ENCODE data around the gene CALHM5.

Gene CALHM5

GRCh38 chr6:116467514-116467913 is 43.9 kb upstream of the CALHM5 start:
- DNase-seq (ENCODE audit: low read depth, low spot score): no peak
- TF ChIP-seq CTCF (IDR thresholded peaks at IDR 0.05; ENCODE audit: insufficient read depth, low read length, missing control alignments): no peak
- ChIA-PET POLR2A (no interaction called here), CTCF (interaction anchor here (0.7 kb wide), 1 partner anchor 180 kb away, joined by 4 read pairs; no protein-coding TSS in a partner anchor)
- no peak overlapping the region for H3K4me3 ChIP-seq (ENCODE audit: low read depth, low read length)

- POLR2A ChIA-PET: no interaction called here
Measured at GRCh38 chr6:116468293-116468692, 43.1 kb upstream of the CALHM5 start.

DNA sequence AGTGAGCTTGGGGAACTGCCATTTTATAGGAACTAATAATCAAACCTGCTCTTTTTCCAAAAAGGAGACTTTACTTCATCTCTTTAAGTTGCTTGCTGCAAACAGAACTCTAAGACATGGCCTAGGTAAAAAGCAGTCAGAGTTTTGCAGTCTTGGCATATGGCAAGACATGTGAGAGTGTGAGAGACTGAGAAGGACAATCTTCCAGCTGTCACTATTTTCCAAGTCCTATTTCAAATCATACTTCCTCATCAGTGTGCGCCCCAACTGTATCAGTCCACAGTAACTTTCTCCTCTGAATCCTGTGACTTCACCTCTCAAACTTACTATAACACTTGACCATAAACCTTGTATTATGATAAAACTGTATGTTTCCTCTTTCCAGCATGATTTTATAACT is 39.9 kb upstream of the CALHM5 start:
- no peak for TF ChIP-seq CTCF (IDR thresholded peaks at IDR 0.05; ENCODE audit: insufficient read depth, low read length, missing control alignments)
- ChIA-PET CTCF (no interaction called here), POLR2A (no interaction called here)
- no peak overlapping the region for H3K4me3 ChIP-seq (ENCODE audit: low read depth, low read length)
- DNase-seq (ENCODE audit: low read depth, low spot score): no peak

More at GRCh38 chr6:116468293-116468692, 43.1 kb upstream of the CALHM5 start:
- no peak for TF ChIP-seq CTCF (IDR thresholded peaks at IDR 0.05; ENCODE audit: insufficient read depth, low read length, missing control alignments)
- CTCF ChIA-PET: interaction anchor here (1.2 kb wide), 1 partner anchor 24 kb away, joined by 3 read pairs; no protein-coding TSS in a partner anchor
- H3K4me3 ChIP-seq (ENCODE audit: low read depth, low read length): no peak overlapping the region
- DNase-seq (ENCODE audit: low read depth, low spot score): no peak

DNA sequence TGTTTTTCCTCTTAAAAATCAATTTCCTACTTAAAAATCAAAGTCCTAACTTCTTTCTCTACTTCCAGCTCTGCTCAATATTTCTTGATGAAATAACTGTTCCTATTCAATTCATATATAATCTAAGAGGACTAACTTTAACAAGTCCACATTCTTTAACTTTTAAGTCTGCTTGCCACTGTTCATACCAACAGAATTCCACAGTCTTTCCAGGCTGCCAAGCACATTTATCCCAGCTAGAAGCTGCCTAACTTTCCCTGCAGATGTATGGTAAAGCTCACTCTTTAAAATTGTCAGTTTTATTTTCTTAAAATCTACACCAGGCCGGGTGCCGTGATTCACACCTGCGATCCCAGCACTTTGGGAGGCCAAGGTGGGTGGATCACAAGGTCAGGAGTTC is 38.7 kb upstream of the CALHM5 start:
- no peak for TF ChIP-seq CTCF (IDR thresholded peaks at IDR 0.05; ENCODE audit: insufficient read depth, low read length, missing control alignments)
- POLR2A ChIA-PET: no interaction called here
- no peak overlapping the region for H3K4me3 ChIP-seq (ENCODE audit: low read depth, low read length)
- CTCF ChIA-PET: interaction anchor here (1.0 kb wide), 1 partner anchor 204 kb away, joined by 4 read pairs; no protein-coding TSS in a partner anchor
- DNase-seq (ENCODE audit: low read depth, low spot score): peak; percentile 28

DNA sequence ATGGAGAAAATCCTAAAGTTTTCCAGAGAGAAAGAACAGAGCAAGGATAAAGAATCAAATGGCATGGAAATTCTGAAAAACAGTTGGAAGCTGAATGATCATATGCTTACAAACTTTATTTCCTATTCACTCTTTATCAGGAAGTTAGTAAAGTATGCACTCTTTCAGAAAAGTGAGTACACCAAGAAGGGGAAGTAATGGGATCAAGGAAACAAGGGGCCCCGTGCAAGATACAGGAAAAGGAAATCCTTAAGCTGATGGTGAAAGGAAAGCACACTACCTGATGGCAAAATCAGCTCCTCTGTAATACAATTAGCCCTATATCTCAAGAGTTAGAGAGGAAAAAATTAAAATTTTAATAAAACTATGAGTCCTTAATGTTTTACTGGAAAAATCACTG is 36.3 kb upstream of the CALHM5 start:
- TF ChIP-seq CTCF (IDR thresholded peaks at IDR 0.05; ENCODE audit: insufficient read depth, low read length, missing control alignments): no peak
- ChIA-PET POLR2A (no interaction called here), CTCF (interaction anchor here (1.5 kb wide), 1 partner anchor 36 kb away, joined by 5 read pairs; the partner anchor contains the start of gene CALHM5)
- no peak for DNase-seq (ENCODE audit: low read depth, low spot score)
- H3K4me3 ChIP-seq (ENCODE audit: low read depth, low read length): no peak overlapping the region

GRCh38 chr6:116476002-116476678 is 35.3 kb upstream of the CALHM5 start:
- no peak overlapping the region for H3K4me3 ChIP-seq (ENCODE audit: low read depth, low read length)
- CTCF ChIA-PET: no interaction called here
- no peak for DNase-seq (ENCODE audit: low read depth, low spot score)
- POLR2A ChIA-PET: no interaction called here
- no peak for TF ChIP-seq CTCF (IDR thresholded peaks at IDR 0.05; ENCODE audit: insufficient read depth, low read length, missing control alignments)
